H9 (cell line): ENCODE results near the gene MUTYH. TPM values are rescaled to one million over a fixed set of nuclear protein-coding genes. Genes with fewer than 3 reads are reported as not detected.

ENCODE experiments used
- DNase-seq: peaks from one replicate; pipeline ENCODE4 v3.0.0-alpha.2; 2017
- H2AFZ ChIP-seq: one replicate; pipeline ENCODE4 v1.6.1; 2013; ENCODE audit warnings: mild to moderate bottlenecking, low read length, control low read depth, moderate library complexity
- H2AK5ac ChIP-seq: 2 replicates; pipeline ENCODE4 v1.6.1; 2013; ENCODE audit warnings: low read length, control low read depth, mixed read lengths; ENCODE audit not compliant: insufficient read length
- H2BK120ac ChIP-seq: one replicate; pipeline ENCODE4 v1.6.1; 2013; ENCODE audit warnings: low read depth, mild to moderate bottlenecking, low read length, control low read depth, inconsistent platforms; ENCODE audit not compliant: poor library complexity, severe bottlenecking
- H2BK12ac ChIP-seq: 2 replicates; pipeline ENCODE4 v1.6.1; 2013; ENCODE audit warnings: low read length, control low read depth, mixed read lengths, low read depth; ENCODE audit not compliant: insufficient read length
- H2BK15ac ChIP-seq: 2 replicates; pipeline ENCODE4 v1.6.1; 2013; ENCODE audit warnings: low read depth, low read length, control low read depth
- H2BK20ac ChIP-seq: one replicate; pipeline ENCODE4 v1.6.1; 2013; ENCODE audit warnings: low read depth, mild to moderate bottlenecking, low read length, control low read depth, inconsistent platforms; ENCODE audit not compliant: poor library complexity, severe bottlenecking
- H2BK5ac ChIP-seq: 2 replicates; pipeline ENCODE4 v1.6.1; 2013; ENCODE audit warnings: low read length, control low read depth, mixed read lengths; ENCODE audit not compliant: insufficient read length
- H3K14ac ChIP-seq: 2 replicates; pipeline ENCODE4 v1.6.1; 2013; ENCODE audit warnings: low read length, control low read depth; ENCODE audit not compliant: insufficient read depth
- H3K18ac ChIP-seq: 2 replicates; pipeline ENCODE4 v1.6.1; 2013; ENCODE audit warnings: low read depth, mild to moderate bottlenecking, mixed read lengths, low read length, control low read depth; ENCODE audit not compliant: insufficient read length
- H3K23ac ChIP-seq: 2 replicates; pipeline ENCODE4 v1.6.1; 2013; ENCODE audit warnings: low read length, control low read depth, mixed read lengths, low read depth; ENCODE audit not compliant: insufficient read length
- H3K23me2 ChIP-seq: 2 replicates; pipeline ENCODE4 v1.6.1; 2013; ENCODE audit warnings: low read depth, mild to moderate bottlenecking, mixed read lengths, low read length, control low read depth; ENCODE audit not compliant: insufficient read length, poor library complexity, severe bottlenecking
- H3K27ac ChIP-seq: 2 replicates; pipeline ENCODE4 v1.5.1; 2013; ENCODE audit warnings: low read length, control low read depth, mixed read lengths, low read depth; ENCODE audit not compliant: insufficient read length
- H3K27me3 ChIP-seq: 2 replicates; pipeline ENCODE4 v1.6.1; 2013; ENCODE audit warnings: low read length, control low read depth, inconsistent platforms; ENCODE audit not compliant: insufficient read depth
- H3K4ac ChIP-seq: 2 replicates; pipeline ENCODE4 v1.6.1; 2013; ENCODE audit warnings: low read depth, mild to moderate bottlenecking, control low read depth, inconsistent platforms, low read length, moderate library complexity
- H3K4me1 ChIP-seq: 2 replicates; pipeline ENCODE4 v1.6.1; 2013; ENCODE audit warnings: low read length, control low read depth, inconsistent platforms; ENCODE audit not compliant: insufficient read depth
- H3K4me2 ChIP-seq: 2 replicates; pipeline ENCODE4 v1.6.1; 2013; ENCODE audit warnings: low read length, control low read depth, mixed read lengths; ENCODE audit not compliant: insufficient read length, insufficient read depth
- H3K56ac ChIP-seq: 2 replicates; pipeline ENCODE4 v1.6.1; 2013; ENCODE audit warnings: low read depth, mild to moderate bottlenecking, mixed read lengths, low read length, control low read depth; ENCODE audit not compliant: insufficient read length
- H3K79me1 ChIP-seq: 2 replicates; pipeline ENCODE4 v1.6.1; 2013; ENCODE audit warnings: low read depth, mild to moderate bottlenecking, moderate library complexity, low read length, control low read depth, inconsistent platforms; ENCODE audit not compliant: insufficient read depth, poor library complexity, severe bottlenecking
- H3K79me2 ChIP-seq: 2 replicates; pipeline ENCODE4 v1.6.1; 2013; ENCODE audit warnings: low read length, control low read depth, inconsistent platforms; ENCODE audit not compliant: insufficient read depth
- H3K9ac ChIP-seq: 2 replicates; pipeline ENCODE4 v1.6.1; 2013; ENCODE audit warnings: low read length, control low read depth, mixed read lengths; ENCODE audit not compliant: insufficient read length; ENCODE audit errors: extremely low read depth
- H3K9me3 ChIP-seq: one replicate; pipeline ENCODE4 v1.6.1; 2013; ENCODE audit warnings: low read depth, low read length, inconsistent platforms; ENCODE audit not compliant: control insufficient read depth
- H3T11ph ChIP-seq: one replicate; pipeline ENCODE4 v1.6.1; 2013; ENCODE audit warnings: mild to moderate bottlenecking, low read length, control low read depth, inconsistent platforms
- H4K20me1 ChIP-seq: one replicate; pipeline ENCODE4 v1.6.1; 2013; ENCODE audit not compliant: control insufficient read depth, insufficient read length, insufficient read depth
- H4K5ac ChIP-seq: 2 replicates; pipeline ENCODE4 v1.6.1; 2013; ENCODE audit warnings: low read depth, mild to moderate bottlenecking, mixed read lengths, low read length, control low read depth; ENCODE audit not compliant: insufficient read length
- H4K8ac ChIP-seq: replicated peaks from 2 replicates; pipeline ENCODE4 v1.6.1; 2013; ENCODE audit warnings: low read length, control low read depth, mixed read lengths, low read depth; ENCODE audit not compliant: insufficient read length
- H4K91ac ChIP-seq: 2 replicates; pipeline ENCODE4 v1.6.1; 2013; ENCODE audit warnings: low read depth, mild to moderate bottlenecking, moderate library complexity, mixed read lengths, low read length, control low read depth; ENCODE audit not compliant: insufficient read length
- H3K27ac Mint-ChIP-seq, 3 experiments: 2 replicates in 2 of 3; 3 replicates in 1 of 3; pipeline ENCODE4 v1.8.0; 2020 to 2021; ENCODE audit warnings: mixed read lengths in 3 of 3, mild to moderate bottlenecking in 1 of 3, moderate library complexity in 1 of 3
- H3K27me3 Mint-ChIP-seq: 2 replicates; pipeline ENCODE4 v1.8.0; 2021; ENCODE audit warnings: low read depth, mild to moderate bottlenecking, moderate library complexity, mixed read lengths
- H3K36me3 Mint-ChIP-seq, 3 experiments: 2 replicates in 2 of 3; 3 replicates in 1 of 3; pipeline ENCODE4 v1.8.0; 2020 to 2021; ENCODE audit warnings: low read depth in 3 of 3, mixed read lengths in 3 of 3; ENCODE audit not compliant: insufficient read depth in 1 of 3
- H3K4me1 Mint-ChIP-seq, 2 experiments: 2 replicates each; pipeline ENCODE4 v1.8.0; 2020; ENCODE audit warnings: mixed read lengths in 2 of 2
- H3K4me3 Mint-ChIP-seq, 2 experiments: 2 replicates in 1 of 2; 3 replicates in 1 of 2; pipeline ENCODE4 v1.8.0; 2020 to 2021; ENCODE audit warnings: mild to moderate bottlenecking in 2 of 2, mixed read lengths in 2 of 2, moderate library complexity in 1 of 2
- H3K9me3 Mint-ChIP-seq, 2 experiments: 2 replicates in 1 of 2; 3 replicates in 1 of 2; pipeline ENCODE4 v1.8.0; 2020; ENCODE audit warnings: mild to moderate bottlenecking in 2 of 2, mixed read lengths in 2 of 2, moderate library complexity in 1 of 2
- CTCF ChIP-seq: fragments of 200-600 bp; sonication (generic); conservative IDR thresholded peaks from 3 replicates; pipeline ENCODE4 v1.8.0; 2021; ENCODE audit warnings: antibody characterized with exemption, mild to moderate bottlenecking
- WGBS: extraction: QIAGEN DNeasy Blood & Tissue Kit; methylation state at CpG from one replicate; pipeline ENCODE4 v1.1.7; 2013; ENCODE audit warnings: missing lambda C conversion rate, low lambda C conversion rate, mixed read lengths; ENCODE audit not compliant: insufficient read length; ENCODE audit errors: extremely low coverage; 5-methylcytosine and 5-hydroxymethylcytosine counted together
- total RNA-seq: library from RNA; stranded (reverse); gene quantifications from 2 replicates; pipeline ENCODE4 v1.2.1, GENCODE V29; 2021

Gene MUTYH
- total RNA-seq, 1 experiment from 2014 or later: 52.6 TPM

GRCh38 chr1:45325851-45326506 lies 14.3 kb downstream of the MUTYH start:
- no peak overlapping the region for H3K23ac ChIP-seq
- no peak overlapping the region for H3T11ph ChIP-seq
- Mint-ChIP-seq H3K27ac (peak overlapping the region; percentile 51 to 94 (median 79); a peak in 5 of 7 replicates), H3K9me3 (peaks cover 3 to 11% of the 10 kb centered on the region in 2 experiments; a peak in 4 of 5 replicates), H3K27me3 (no peaks in the 10 kb centered on the region), H3K4me1 (peaks cover 49 to 58% of the 10 kb centered on the region in 2 experiments), H3K4me3 (peak overlapping the region; percentile 75), H3K36me3 (peaks cover 21 to 35% (median 23%) of the 10 kb centered on the region in 3 experiments)
- no peak overlapping the region for H3K27ac ChIP-seq
- no peak overlapping the region for H2BK15ac ChIP-seq
- H3K9me3 ChIP-seq: no peaks in the 10 kb centered on the region
- no peak overlapping the region for H2BK20ac ChIP-seq
- peak overlapping the region; percentile 47 for H3K4me2 ChIP-seq
- no peaks in the 10 kb centered on the region for H3K79me1 ChIP-seq
- H3K9ac ChIP-seq: no peak overlapping the region
- H4K8ac ChIP-seq: no peak overlapping the region
- H3K27me3 ChIP-seq: no peaks in the 10 kb centered on the region
- H2BK120ac ChIP-seq: no peak overlapping the region
- WGBS: no CpG with 5 or more reads among the region's 6 CpGs
- H2AK5ac ChIP-seq: no peak overlapping the region
- H3K14ac ChIP-seq: no peak overlapping the region; the same call in 1 of the 2 replicates
- no peak for TF ChIP-seq CTCF
- no peak for DNase-seq
- peaks cover 6% of the 10 kb centered on the region; the same call in 1 of the 2 replicates for H3K4me1 ChIP-seq
- H4K5ac ChIP-seq: no peak overlapping the region
- H2BK5ac ChIP-seq: no peak overlapping the region
- no peaks in the 10 kb centered on the region for H4K20me1 ChIP-seq
- no peaks in the 10 kb centered on the region for H3K79me2 ChIP-seq
- H3K18ac ChIP-seq: no peak overlapping the region
- no peak overlapping the region for H2AFZ ChIP-seq
- no peak overlapping the region for H3K56ac ChIP-seq
- H2BK12ac ChIP-seq: no peak overlapping the region
- peaks cover 16% of the 10 kb centered on the region for H3K23me2 ChIP-seq
- H3K4ac ChIP-seq: no peak overlapping the region
- H4K91ac ChIP-seq: no peak overlapping the region
